Suprapubic skin (tissue), 4 donors: ENCODE data around the gene DOCK8. TPM values are rescaled to one million over a fixed set of nuclear protein-coding genes. Genes with fewer than 3 reads are reported as not detected.

Experiments
- DNase-seq, 2 donors: peaks; one replicate each; pipeline ENCODE4 v3.0.0-alpha.2; 2019; ENCODE audit warnings: low spot score in 2 of 2
- H3K27ac ChIP-seq: fragments of 200-600 bp; sonication (generic); one replicate; pipeline ENCODE4 v1.5.1; 2019
- H3K27me3 ChIP-seq: fragments of 200-600 bp; sonication (generic); one replicate; pipeline ENCODE4 v1.5.1; 2019
- H3K36me3 ChIP-seq: fragments of 200-600 bp; sonication (generic); one replicate; pipeline ENCODE4 v1.5.1; 2019
- H3K4me1 ChIP-seq: fragments of 200-600 bp; sonication (generic); one replicate; pipeline ENCODE4 v1.5.1; 2019
- H3K4me3 ChIP-seq: fragments of 200-600 bp; sonication (generic); one replicate; pipeline ENCODE4 v1.5.1; 2019; ENCODE audit warnings: mild to moderate bottlenecking
- H3K9me3 ChIP-seq: fragments of 200-600 bp; sonication (generic); one replicate; pipeline ENCODE4 v1.5.1; 2019
- CTCF ChIP-seq, 2 donors: fragments of 200-600 bp in 1 of 2; fragments of 450-650 bp in 1 of 2; sonication (generic) in 1 of 2; IDR thresholded peaks; one replicate each; pipeline ENCODE4 v1.5.1; 2016 to 2019; ENCODE audit warnings: antibody characterized with exemption in 2 of 2, mild to moderate bottlenecking in 1 of 2, moderate library complexity in 1 of 2
- EP300 ChIP-seq: sonication (generic); formaldehyde crosslinking; IDR thresholded peaks from one replicate; pipeline ENCODE4 v1.6.1; 2017; ENCODE audit warnings: antibody characterized with exemption
- POLR2A ChIP-seq, 2 donors: fragments of 450-650 bp; IDR thresholded peaks; one replicate each; pipeline ENCODE4 v1.6.1; 2017; ENCODE audit warnings: antibody characterized with exemption in 2 of 2, mild to moderate bottlenecking in 2 of 2, moderate library complexity in 2 of 2
- POLR2AphosphoS5 ChIP-seq, 3 donors: sonication (generic); formaldehyde crosslinking; IDR thresholded peaks; one replicate each; pipeline ENCODE4 v1.6.1; 2017; ENCODE audit warnings: antibody characterized with exemption in 3 of 3
- WGBS: methylation state at CpG from one replicate; pipeline ENCODE4 v1.1.5; 2018; 5-methylcytosine and 5-hydroxymethylcytosine counted together
- total RNA-seq, 4 donors: library from RNA; depleted of rRNA; stranded (reverse); fragments of >200 nt; gene quantifications; one replicate each; pipeline ENCODE4 v1.1.0, GENCODE V29; 2016

DOCK8 gene
- total RNA-seq, 4 donors from 2014 or later: 4.1 to 13.3 (median 10.3) TPM

- Histone ChIP-seq H3K4me1 (no peaks in the 10 kb centered on the region), H3K4me3 (no peak overlapping the region), H3K27me3 (no peaks in the 10 kb centered on the region), H3K36me3 (peaks cover 7% of the 10 kb centered on the region), H3K9me3 (no peaks in the 10 kb centered on the region), H3K27ac (no peak overlapping the region)
- no peak for TF ChIP-seq EP300
- no peak for TF ChIP-seq CTCF (IDR thresholded peaks at IDR 0.05)
- TF ChIP-seq POLR2A (IDR thresholded peaks at IDR 0.05): no peak
- TF ChIP-seq POLR2AphosphoS5 (IDR thresholded peaks at IDR 0.05): no peak
- 49% methylated on average over 3 of the region's 3 CpGs for WGBS
- no peak for DNase-seq
These were observed 113.8 kb downstream of the DOCK8 start for GRCh38 chr9:328453-328852.

GRCh38 chr9:331197-331596 lies 116.5 kb downstream of the DOCK8 start:
- DNase-seq: no peak
- H3K27me3 ChIP-seq: no peaks in the 10 kb centered on the region
- no peaks in the 10 kb centered on the region for H3K4me1 ChIP-seq
- H3K27ac ChIP-seq: no peak overlapping the region
- WGBS: 88% methylated on average over 3 of the region's 3 CpGs
- H3K4me3 ChIP-seq: no peak overlapping the region
- peaks cover 17% of the 10 kb centered on the region for H3K36me3 ChIP-seq
- TF ChIP-seq CTCF (IDR thresholded peaks at IDR 0.05) (no peak), EP300 (no peak), POLR2A (IDR thresholded peaks at IDR 0.05) (no peak), POLR2AphosphoS5 (IDR thresholded peaks at IDR 0.05) (no peak)
- no peaks in the 10 kb centered on the region for H3K9me3 ChIP-seq

GRCh38 chr9:335373-335772 lies 120.7 kb downstream of the DOCK8 start:
- Histone ChIP-seq H3K9me3 (no peaks in the 10 kb centered on the region), H3K27me3 (no peaks in the 10 kb centered on the region), H3K4me3 (no peak overlapping the region), H3K27ac (no peak overlapping the region), H3K36me3 (peaks cover 27% of the 10 kb centered on the region), H3K4me1 (no peaks in the 10 kb centered on the region)
- DNase-seq: no peak
- 95% methylated on average over 2 of the region's 2 CpGs for WGBS
- TF ChIP-seq POLR2A (IDR thresholded peaks at IDR 0.05) (no peak), EP300 (no peak), POLR2AphosphoS5 (IDR thresholded peaks at IDR 0.05) (no peak), CTCF (IDR thresholded peaks at IDR 0.05) (no peak)

DNA sequence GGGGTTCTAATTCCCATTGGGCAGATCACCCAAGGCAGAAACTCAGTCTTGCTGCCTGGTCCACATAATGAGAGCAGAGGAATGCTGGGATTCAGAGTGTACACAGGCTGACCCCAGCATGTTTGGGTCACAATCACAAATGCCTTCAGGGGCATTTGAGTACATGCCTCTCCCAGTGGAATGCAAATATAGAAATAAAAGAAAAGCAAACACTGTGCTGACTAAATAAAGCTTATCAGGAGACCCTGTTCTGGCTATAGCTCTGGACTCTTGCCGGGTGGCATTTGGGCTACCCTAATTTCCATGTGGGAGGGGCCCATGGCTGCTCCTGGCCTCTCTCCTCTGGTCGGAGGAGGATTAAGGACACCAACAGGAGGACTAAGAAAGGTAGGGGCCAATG lies 121.4 kb downstream of the DOCK8 start:
- WGBS: 74% methylated on average over 2 of the region's 2 CpGs
- H3K27ac ChIP-seq: no peak overlapping the region
- no peak for TF ChIP-seq POLR2A (IDR thresholded peaks at IDR 0.05)
- TF ChIP-seq CTCF (IDR thresholded peaks at IDR 0.05): no peak
- no peak for TF ChIP-seq EP300
- no peak for TF ChIP-seq POLR2AphosphoS5 (IDR thresholded peaks at IDR 0.05)
- H3K9me3 ChIP-seq: no peaks in the 10 kb centered on the region
- DNase-seq: no peak
- no peaks in the 10 kb centered on the region for H3K27me3 ChIP-seq
- no peaks in the 10 kb centered on the region for H3K4me1 ChIP-seq
- H3K4me3 ChIP-seq: no peak overlapping the region
- peaks cover 24% of the 10 kb centered on the region for H3K36me3 ChIP-seq

DNA sequence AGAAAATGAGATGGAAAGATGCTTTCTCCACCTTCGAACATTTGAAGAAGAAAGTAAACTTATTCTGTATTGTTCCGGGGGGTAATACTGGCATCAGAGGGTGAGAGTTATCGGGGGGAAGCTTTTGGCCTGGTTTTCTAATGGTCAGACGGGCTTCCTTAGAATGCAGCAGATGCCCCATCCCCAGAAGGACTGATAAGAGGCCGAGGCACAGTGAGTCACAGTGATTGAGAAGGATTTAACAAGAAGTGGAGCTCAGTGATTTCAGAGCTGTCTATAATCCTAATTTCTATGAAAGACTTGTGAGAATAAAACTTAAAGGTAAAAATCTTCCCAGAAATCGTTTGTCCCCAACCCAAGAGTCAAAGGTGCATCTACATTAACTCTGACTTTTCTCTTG lies 123.9 kb downstream of the DOCK8 start:
- Histone ChIP-seq H3K27me3 (no peaks in the 10 kb centered on the region), H3K9me3 (no peaks in the 10 kb centered on the region), H3K4me3 (no peak overlapping the region), H3K27ac (no peak overlapping the region), H3K36me3 (peaks cover 24% of the 10 kb centered on the region), H3K4me1 (no peaks in the 10 kb centered on the region)
- WGBS: 89% methylated on average over 6 of the region's 6 CpGs
- no peak for DNase-seq
- no peak for TF ChIP-seq CTCF (IDR thresholded peaks at IDR 0.05)
- TF ChIP-seq EP300: no peak
- no peak for TF ChIP-seq POLR2AphosphoS5 (IDR thresholded peaks at IDR 0.05)
- TF ChIP-seq POLR2A (IDR thresholded peaks at IDR 0.05): no peak
